Skeletal muscle satellite cell (primary cell): ENCODE data around the gene CCDC88B.

Experiments
- H3K27me3 ChIP-seq: 2 replicates; pipeline ENCODE4 v1.7.0; 2013; ENCODE audit warnings: low read length; ENCODE audit not compliant: control insufficient read depth, insufficient read depth
- H3K36me3 ChIP-seq: 2 replicates; pipeline ENCODE4 v1.7.0; 2013; ENCODE audit warnings: mild to moderate bottlenecking, control low read depth, low read length; ENCODE audit not compliant: insufficient read depth
- H3K4me1 ChIP-seq: 2 replicates; pipeline ENCODE4 v1.7.0; 2013; ENCODE audit warnings: low read length; ENCODE audit not compliant: control insufficient read depth, insufficient read depth
- H3K4me2 ChIP-seq: 2 replicates; pipeline ENCODE4 v1.7.0; 2013; ENCODE audit warnings: mild to moderate bottlenecking, low read length
- H3K4me3 ChIP-seq: 2 replicates; pipeline ENCODE4 v1.7.0; 2013; ENCODE audit warnings: low read length
- H3K9ac ChIP-seq: 2 replicates; pipeline ENCODE4 v1.7.0; 2013; ENCODE audit warnings: mild to moderate bottlenecking, low read depth, low read length, moderate library complexity
- H3K9me3 ChIP-seq: replicated peaks from 2 replicates; pipeline ENCODE4 v1.7.0; 2013; ENCODE audit warnings: mild to moderate bottlenecking, control low read depth, low read length

CCDC88B gene

DNA sequence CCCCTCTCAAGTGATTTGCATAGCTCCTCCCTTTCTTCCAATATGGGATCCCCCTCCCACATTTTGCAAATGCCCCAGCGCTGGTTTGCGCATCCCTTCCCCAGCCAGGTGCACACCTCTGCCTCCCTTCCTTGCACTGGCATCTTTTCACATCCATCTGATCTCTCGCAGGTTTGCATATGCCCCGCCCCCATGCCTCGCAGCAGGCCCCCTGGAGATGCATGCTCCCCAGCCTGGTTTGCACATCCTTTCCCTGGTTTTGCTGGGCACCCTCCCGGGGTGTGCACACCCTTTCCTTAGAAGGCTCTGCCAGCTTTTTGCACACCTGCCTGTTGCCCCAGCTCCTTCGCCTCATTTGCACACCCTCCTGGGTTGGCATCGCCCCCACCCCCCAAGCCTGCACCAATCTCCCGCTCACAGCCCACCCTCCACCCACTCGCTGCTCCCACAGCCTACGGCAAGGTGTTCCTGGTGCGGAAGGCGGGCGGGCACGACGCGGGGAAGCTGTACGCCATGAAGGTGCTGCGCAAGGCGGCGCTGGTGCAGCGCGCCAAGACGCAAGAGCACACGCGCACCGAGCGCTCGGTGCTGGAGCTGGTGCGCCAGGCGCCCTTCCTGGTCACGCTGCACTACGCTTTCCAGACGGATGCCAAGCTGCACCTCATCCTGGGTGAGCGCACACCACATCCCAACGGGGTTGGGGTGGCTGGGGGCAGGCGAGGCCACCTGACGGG is 19.9 kb downstream of the CCDC88B start:
- Histone ChIP-seq H3K9me3 (no peaks in the 10 kb centered on the region), H3K9ac (peak overlapping the region; percentile 87), H3K4me1 (peaks cover 34% of the 10 kb centered on the region), H3K4me3 (peak overlapping the region; percentile 87), H3K36me3 (peaks cover 34% of the 10 kb centered on the region), H3K27me3 (no peaks in the 10 kb centered on the region), H3K4me2 (peak overlapping the region; percentile 96)

- Histone ChIP-seq H3K36me3 (peaks cover 39% of the 10 kb centered on the region), H3K4me1 (peaks cover 31% of the 10 kb centered on the region), H3K4me2 (peak overlapping the region; percentile 96), H3K27me3 (no peaks in the 10 kb centered on the region), H3K9ac (no peak overlapping the region), H3K4me3 (peak overlapping the region; percentile 87), H3K9me3 (no peaks in the 10 kb centered on the region)
These were observed 20.5 kb downstream of the CCDC88B start for GRCh38 chr11:64360448-64360921.

GRCh38 chr11:64361659-64362058 is 21.7 kb downstream of the CCDC88B start:
- Histone ChIP-seq H3K4me1 (peaks cover 30% of the 10 kb centered on the region), H3K9ac (no peak overlapping the region), H3K4me3 (no peak overlapping the region), H3K36me3 (peaks cover 45% of the 10 kb centered on the region), H3K27me3 (no peaks in the 10 kb centered on the region), H3K9me3 (no peaks in the 10 kb centered on the region), H3K4me2 (no peak overlapping the region)

- Histone ChIP-seq H3K4me1 (peaks cover 30% of the 10 kb centered on the region), H3K36me3 (peaks cover 46% of the 10 kb centered on the region), H3K4me2 (no peak overlapping the region), H3K9ac (no peak overlapping the region), H3K9me3 (no peaks in the 10 kb centered on the region), H3K4me3 (no peak overlapping the region), H3K27me3 (no peaks in the 10 kb centered on the region)
These were observed 22.3 kb downstream of the CCDC88B start for GRCh38 chr11:64362339-64362738.

- Histone ChIP-seq H3K36me3 (peaks cover 57% of the 10 kb centered on the region), H3K4me1 (peaks cover 15% of the 10 kb centered on the region), H3K4me3 (no peak overlapping the region), H3K4me2 (no peak overlapping the region), H3K9me3 (no peaks in the 10 kb centered on the region), H3K27me3 (no peaks in the 10 kb centered on the region), H3K9ac (no peak overlapping the region)
These were observed 24.4 kb downstream of the CCDC88B start for GRCh38 chr11:64364435-64364834.

DNA sequence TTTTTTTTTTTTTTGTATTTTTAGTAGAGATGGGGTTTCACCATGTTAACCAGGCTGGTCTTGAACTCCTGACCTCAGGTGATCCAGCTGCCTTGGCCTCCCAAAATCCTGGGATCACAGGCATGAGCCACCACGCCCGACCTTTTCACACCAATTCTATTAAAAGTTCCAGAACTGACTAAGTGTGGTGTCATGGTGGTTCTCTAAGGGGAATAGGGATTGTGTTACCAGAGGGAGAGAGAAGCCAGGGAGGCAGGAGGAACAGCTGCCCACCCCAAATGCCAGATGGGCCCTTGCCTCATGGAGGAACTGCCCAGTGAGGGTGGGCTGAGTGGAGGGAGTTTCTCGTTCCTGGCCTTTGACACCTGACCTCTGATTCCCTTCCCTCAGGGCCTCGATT is 24.9 kb downstream of the CCDC88B start:
- Histone ChIP-seq H3K27me3 (no peaks in the 10 kb centered on the region), H3K4me2 (no peak overlapping the region), H3K9ac (no peak overlapping the region), H3K36me3 (peaks cover 61% of the 10 kb centered on the region), H3K4me1 (peaks cover 10% of the 10 kb centered on the region), H3K4me3 (no peak overlapping the region), H3K9me3 (no peaks in the 10 kb centered on the region)

GRCh38 chr11:64366751-64367150 is 26.7 kb downstream of the CCDC88B start:
- no peak overlapping the region for H3K4me2 ChIP-seq
- H3K36me3 ChIP-seq = peaks cover 54% of the 10 kb centered on the region
- no peaks in the 10 kb centered on the region for H3K4me1 ChIP-seq
- no peaks in the 10 kb centered on the region for H3K27me3 ChIP-seq
- H3K9ac ChIP-seq = no peak overlapping the region
- no peaks in the 10 kb centered on the region for H3K9me3 ChIP-seq
- no peak overlapping the region for H3K4me3 ChIP-seq

DNA sequence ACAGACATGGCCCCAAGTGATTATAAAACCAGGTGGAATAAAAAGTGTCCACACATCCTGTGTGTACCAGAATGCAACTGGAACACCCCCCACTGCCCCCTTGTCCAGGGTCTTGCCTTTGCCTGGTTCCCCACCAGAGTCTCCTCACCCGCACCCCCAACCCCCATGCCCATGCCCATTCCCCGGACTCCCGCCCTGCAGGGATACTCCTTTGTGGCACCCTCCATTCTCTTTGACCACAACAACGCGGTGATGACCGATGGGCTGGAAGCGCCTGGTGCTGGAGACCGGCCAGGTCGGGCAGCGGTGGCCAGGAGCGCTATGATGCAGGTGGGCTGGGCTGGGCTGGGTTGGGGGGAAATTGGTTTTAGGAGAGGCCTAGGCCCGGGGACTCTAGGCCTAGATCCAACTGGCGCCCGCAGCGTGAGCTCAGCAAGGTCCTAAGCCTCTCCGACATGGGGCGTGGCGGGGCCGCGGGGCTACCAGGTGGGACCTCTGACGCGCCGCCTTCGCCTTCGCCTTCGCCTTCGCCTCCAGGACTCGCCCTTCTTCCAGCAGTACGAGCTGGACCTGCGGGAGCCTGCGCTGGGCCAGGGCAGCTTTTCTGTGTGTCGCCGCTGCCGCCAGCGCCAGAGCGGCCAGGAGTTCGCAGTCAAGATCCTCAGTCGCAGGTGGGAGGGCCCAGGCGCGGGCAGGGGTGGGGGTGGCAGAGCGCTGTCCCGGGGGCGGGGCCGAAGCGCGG is 28.1 kb downstream of the CCDC88B start:
- Histone ChIP-seq H3K27me3 (no peaks in the 10 kb centered on the region), H3K4me2 (no peak overlapping the region), H3K4me1 (no peaks in the 10 kb centered on the region), H3K9me3 (no peaks in the 10 kb centered on the region), H3K36me3 (peaks cover 46% of the 10 kb centered on the region), H3K4me3 (no peak overlapping the region), H3K9ac (no peak overlapping the region)

GRCh38 chr11:64368673-64369074 is 28.7 kb downstream of the CCDC88B start:
- Histone ChIP-seq H3K27me3 (no peaks in the 10 kb centered on the region), H3K36me3 (peaks cover 45% of the 10 kb centered on the region), H3K9me3 (no peaks in the 10 kb centered on the region), H3K9ac (no peak overlapping the region), H3K4me2 (no peak overlapping the region), H3K4me1 (no peaks in the 10 kb centered on the region), H3K4me3 (no peak overlapping the region)

DNA sequence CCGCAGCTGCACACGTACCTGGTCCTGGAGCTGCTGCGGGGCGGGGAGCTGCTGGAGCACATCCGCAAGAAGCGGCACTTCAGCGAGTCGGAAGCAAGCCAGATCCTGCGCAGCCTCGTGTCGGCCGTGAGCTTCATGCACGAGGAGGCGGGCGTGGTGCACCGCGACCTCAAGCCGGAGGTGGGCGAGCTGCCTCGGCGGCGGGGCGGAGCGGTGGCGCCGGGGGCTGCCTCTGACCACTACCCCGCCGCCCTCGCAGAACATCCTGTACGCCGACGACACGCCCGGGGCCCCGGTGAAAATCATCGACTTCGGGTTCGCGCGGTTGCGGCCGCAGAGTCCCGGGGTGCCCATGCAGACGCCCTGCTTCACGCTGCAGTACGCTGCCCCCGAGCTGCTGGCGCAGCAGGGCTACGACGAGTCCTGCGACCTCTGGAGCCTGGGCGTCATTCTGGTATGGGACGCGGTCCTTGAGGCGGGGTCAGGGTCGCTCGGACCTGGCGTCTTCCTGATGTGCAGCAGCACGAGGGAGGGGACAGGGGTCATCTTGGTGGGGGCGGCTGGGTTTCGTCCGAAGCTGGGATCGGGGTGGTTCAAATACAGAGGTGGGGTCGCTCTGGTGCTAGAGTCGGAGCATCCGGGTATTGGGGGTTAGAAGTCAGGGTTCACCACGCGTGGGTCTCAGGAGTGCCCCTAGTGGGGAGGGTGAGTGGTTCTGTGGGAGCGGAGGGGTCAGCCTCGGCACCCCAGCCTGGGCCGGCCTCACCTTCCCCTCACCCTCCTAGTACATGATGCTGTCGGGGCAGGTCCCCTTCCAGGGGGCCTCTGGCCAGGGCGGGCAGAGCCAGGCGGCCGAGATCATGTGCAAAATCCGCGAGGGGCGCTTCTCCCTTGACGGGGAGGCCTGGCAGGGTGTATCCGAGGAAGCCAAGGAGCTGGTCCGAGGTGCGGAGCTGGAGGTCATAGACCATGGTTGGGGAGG is 29.7 kb downstream of the CCDC88B start:
- Histone ChIP-seq H3K36me3 (peaks cover 39% of the 10 kb centered on the region), H3K4me2 (no peak overlapping the region), H3K4me1 (no peaks in the 10 kb centered on the region), H3K9ac (no peak overlapping the region), H3K4me3 (no peak overlapping the region), H3K27me3 (no peaks in the 10 kb centered on the region), H3K9me3 (no peaks in the 10 kb centered on the region)

DNA sequence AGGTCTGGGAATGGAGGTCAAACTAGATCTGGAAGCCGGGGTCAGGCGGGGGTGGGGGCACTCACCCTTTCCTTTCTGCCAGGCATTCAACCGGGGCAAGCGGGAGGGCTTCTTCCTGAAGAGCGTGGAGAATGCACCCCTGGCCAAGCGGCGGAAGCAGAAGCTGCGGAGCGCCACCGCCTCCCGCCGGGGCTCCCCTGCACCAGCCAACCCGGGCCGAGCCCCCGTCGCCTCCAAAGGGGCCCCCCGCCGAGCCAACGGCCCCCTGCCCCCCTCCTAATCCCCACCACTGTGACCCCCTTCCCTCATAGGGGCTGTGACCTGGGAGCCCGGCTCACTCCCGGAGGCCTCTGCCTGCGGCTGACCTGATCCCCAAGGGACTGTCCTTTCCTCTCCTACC is 31.2 kb downstream of the CCDC88B start:
- H3K4me2 ChIP-seq = no peak overlapping the region
- H3K27me3 ChIP-seq = no peaks in the 10 kb centered on the region
- no peak overlapping the region for H3K9ac ChIP-seq
- H3K36me3 ChIP-seq = peaks cover 33% of the 10 kb centered on the region
- H3K9me3 ChIP-seq = no peaks in the 10 kb centered on the region
- no peak overlapping the region for H3K4me3 ChIP-seq
- H3K4me1 ChIP-seq = no peaks in the 10 kb centered on the region
